Uterus (tissue), 4 donors: ENCODE measurements around the gene TBC1D22B. TPM values are rescaled to one million over a fixed set of nuclear protein-coding genes. Genes with fewer than 3 reads are reported as not detected.
"Not testable (repeated sequence)": the region's sequence is repeated elsewhere in the genome, so short reads cannot be mapped to it uniquely, and the experiment has no call there.

Experiments used
- DNase-seq, 2 donors: peaks; one replicate each; pipeline ENCODE4 v3.0.0-alpha.2; 2019 to 2020
- H3K27ac ChIP-seq, 2 donors: fragments of 200-600 bp; sonication (generic); 1 replicate in 1 of 2; 2 replicates in 1 of 2; pipeline ENCODE4 v1.5.1; 2016 to 2018
- H3K27me3 ChIP-seq, 2 donors: fragments of 200-600 bp; sonication (generic); one replicate each; pipeline ENCODE4 v1.5.1; 2018 to 2019; ENCODE audit warnings: control low read depth in 1 of 2
- H3K36me3 ChIP-seq, 2 donors: fragments of 200-600 bp; sonication (generic); one replicate each; pipeline ENCODE4 v1.5.1; 2019; ENCODE audit warnings: control low read depth in 1 of 2
- H3K4me1 ChIP-seq, 2 donors: fragments of 200-600 bp; sonication (generic); one replicate each; pipeline ENCODE4 v1.5.1; 2018 to 2019; ENCODE audit warnings: control low read depth in 1 of 2
- H3K4me3 ChIP-seq, 2 donors: fragments of 200-600 bp; sonication (generic); 1 replicate in 1 of 2; 2 replicates in 1 of 2; pipeline ENCODE4 v1.5.1; 2018 to 2019; ENCODE audit warnings: mild to moderate bottlenecking in 1 of 2
- H3K9me3 ChIP-seq, 2 donors: fragments of 200-600 bp; sonication (generic); one replicate each; pipeline ENCODE4 v1.5.1; 2019; ENCODE audit warnings: control low read depth in 1 of 2
- POLR2A ChIP-seq, 2 donors: fragments of 450-650 bp; IDR thresholded peaks; one replicate each; pipeline ENCODE4 v1.6.1; 2016; ENCODE audit warnings: antibody characterized with exemption in 2 of 2, mild to moderate bottlenecking in 1 of 2, moderate library complexity in 1 of 2
- intact Hi-C: fragments of 100-400 bp; cut with DNase I; formaldehyde crosslinking; loops from one replicate; pipeline ENCODE4 v1.15.1; 2023; ENCODE audit warnings: low total_unique reads
- total RNA-seq, 4 donors: library from RNA; depleted of rRNA in 3 of 4; stranded (reverse); fragments of >200 nt in 3 of 4; gene quantifications; one replicate each; pipeline versions ENCODE4 v1.1.0 to v1.2.4, GENCODE V29; 2014 to 2023
- TF ChIP-seq, protein P1 (sequence below), 4 experiments: fragments of 200-600 bp in 2 of 4; fragments of 450-650 bp in 2 of 4; sonication (generic) in 2 of 4; IDR thresholded peaks; one replicate each; pipeline ENCODE4 v1.5.1; 2016 to 2019; ENCODE audit warnings: antibody characterized with exemption in 4 of 4, mild to moderate bottlenecking in 2 of 4, moderate library complexity in 1 of 4
- donor health status: DM: yes; HTN: yes; CAD: no.

Gene TBC1D22B
- total RNA-seq, 4 donors from 2014 or later = 4.1 to 15.4 (median 7.5) TPM

GRCh38 chr6:37338745-37339255 is 81.2 kb downstream of the TBC1D22B start:
- TF ChIP-seq, protein P1, sequence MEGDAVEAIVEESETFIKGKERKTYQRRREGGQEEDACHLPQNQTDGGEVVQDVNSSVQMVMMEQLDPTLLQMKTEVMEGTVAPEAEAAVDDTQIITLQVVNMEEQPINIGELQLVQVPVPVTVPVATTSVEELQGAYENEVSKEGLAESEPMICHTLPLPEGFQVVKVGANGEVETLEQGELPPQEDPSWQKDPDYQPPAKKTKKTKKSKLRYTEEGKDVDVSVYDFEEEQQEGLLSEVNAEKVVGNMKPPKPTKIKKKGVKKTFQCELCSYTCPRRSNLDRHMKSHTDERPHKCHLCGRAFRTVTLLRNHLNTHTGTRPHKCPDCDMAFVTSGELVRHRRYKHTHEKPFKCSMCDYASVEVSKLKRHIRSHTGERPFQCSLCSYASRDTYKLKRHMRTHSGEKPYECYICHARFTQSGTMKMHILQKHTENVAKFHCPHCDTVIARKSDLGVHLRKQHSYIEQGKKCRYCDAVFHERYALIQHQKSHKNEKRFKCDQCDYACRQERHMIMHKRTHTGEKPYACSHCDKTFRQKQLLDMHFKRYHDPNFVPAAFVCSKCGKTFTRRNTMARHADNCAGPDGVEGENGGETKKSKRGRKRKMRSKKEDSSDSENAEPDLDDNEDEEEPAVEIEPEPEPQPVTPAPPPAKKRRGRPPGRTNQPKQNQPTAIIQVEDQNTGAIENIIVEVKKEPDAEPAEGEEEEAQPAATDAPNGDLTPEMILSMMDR (IDR thresholded peaks at IDR 0.05) = no peak
- no peak for TF ChIP-seq POLR2A (IDR thresholded peaks at IDR 0.05)
- no peak for DNase-seq
- H3K4me3 ChIP-seq = no peak overlapping the region
- H3K36me3 ChIP-seq = no peaks in the 10 kb centered on the region
- H3K9me3 ChIP-seq = no peaks in the 10 kb centered on the region
- H3K27me3 ChIP-seq = no peaks in the 10 kb centered on the region
- H3K4me1 ChIP-seq = no peaks in the 10 kb centered on the region
- intact Hi-C loops = no loop called here
- H3K27ac ChIP-seq = no peak overlapping the region

GRCh38 chr6:37339741-37340638 is 82.4 kb downstream of the TBC1D22B start:
- H3K36me3 ChIP-seq = no peaks in the 10 kb centered on the region
- intact Hi-C loops = no loop called here
- no peak overlapping the region for H3K27ac ChIP-seq
- no peak for DNase-seq
- H3K27me3 ChIP-seq = no peaks in the 10 kb centered on the region
- no peaks in the 10 kb centered on the region for H3K9me3 ChIP-seq
- no peaks in the 10 kb centered on the region for H3K4me1 ChIP-seq
- no peak overlapping the region for H3K4me3 ChIP-seq
- no peak for TF ChIP-seq POLR2A (IDR thresholded peaks at IDR 0.05)
- TF ChIP-seq, protein P1 (IDR thresholded peaks at IDR 0.05) = no peak

DNA sequence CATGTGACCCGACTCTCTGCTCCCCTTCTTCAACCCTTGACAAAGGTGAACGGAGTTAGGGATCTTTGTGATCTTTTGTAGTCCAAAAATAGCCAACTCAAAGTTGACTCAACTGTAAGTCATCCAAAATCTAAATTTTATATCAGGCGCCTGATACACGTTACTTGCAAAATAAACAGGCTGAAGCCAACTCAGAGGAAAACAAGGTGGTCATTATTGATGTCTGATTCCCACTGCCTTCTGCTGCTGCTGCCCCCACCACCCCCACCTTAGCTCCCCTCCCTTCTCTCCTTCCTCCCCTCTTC is 83.0 kb downstream of the TBC1D22B start:
- DNase-seq = no peak
- intact Hi-C loops = no loop called here
- Histone ChIP-seq H3K27me3 (no peaks in the 10 kb centered on the region), H3K4me1 (no peaks in the 10 kb centered on the region), H3K4me3 (no peak overlapping the region), H3K9me3 (no peaks in the 10 kb centered on the region), H3K27ac (no peak overlapping the region), H3K36me3 (no peaks in the 10 kb centered on the region)
- TF ChIP-seq, protein P1 (IDR thresholded peaks at IDR 0.05) = no peak
- TF ChIP-seq POLR2A (IDR thresholded peaks at IDR 0.05) = no peak

DNA sequence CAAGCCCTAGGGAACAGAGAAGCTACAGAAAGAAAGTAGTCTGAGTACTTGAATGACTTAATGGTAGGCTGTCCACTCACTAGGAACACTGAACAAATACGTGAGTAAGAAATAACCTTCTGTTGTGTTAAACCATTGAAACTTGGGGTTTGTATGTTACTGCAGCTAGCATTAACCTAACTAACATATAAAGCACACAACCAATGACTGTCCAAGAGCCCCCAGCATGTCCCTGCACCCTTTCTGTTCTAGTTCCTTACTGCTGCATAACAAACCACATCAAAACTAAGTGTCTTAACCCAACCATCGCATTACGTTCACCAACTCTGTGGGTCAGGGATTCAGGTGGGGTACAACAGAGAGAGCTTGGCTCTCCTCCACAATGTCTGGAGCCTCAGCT is 85.7 kb downstream of the TBC1D22B start:
- Histone ChIP-seq H3K27me3 (no peaks in the 10 kb centered on the region), H3K36me3 (no peaks in the 10 kb centered on the region), H3K4me1 (no peaks in the 10 kb centered on the region), H3K27ac (no peak overlapping the region), H3K9me3 (no peaks in the 10 kb centered on the region), H3K4me3 (no peak overlapping the region)
- intact Hi-C loops = no loop called here
- DNase-seq = no peak
- TF ChIP-seq, protein P1 (IDR thresholded peaks at IDR 0.05) = no peak
- TF ChIP-seq POLR2A (IDR thresholded peaks at IDR 0.05) = no peak

- no peaks in the 10 kb centered on the region for H3K36me3 ChIP-seq
- H3K9me3 ChIP-seq = no peaks in the 10 kb centered on the region
- no peak for TF ChIP-seq POLR2A (IDR thresholded peaks at IDR 0.05)
- TF ChIP-seq, protein P1 (IDR thresholded peaks at IDR 0.05) = no peak
- no peak overlapping the region for H3K27ac ChIP-seq
- H3K4me1 ChIP-seq = no peaks in the 10 kb centered on the region
- H3K27me3 ChIP-seq = no peaks in the 10 kb centered on the region
- intact Hi-C loops = no loop called here
- no peak for DNase-seq
- H3K4me3 ChIP-seq = no peak overlapping the region
Measured at GRCh38 chr6:37344308-37344707, 86.7 kb downstream of the TBC1D22B start.

DNA sequence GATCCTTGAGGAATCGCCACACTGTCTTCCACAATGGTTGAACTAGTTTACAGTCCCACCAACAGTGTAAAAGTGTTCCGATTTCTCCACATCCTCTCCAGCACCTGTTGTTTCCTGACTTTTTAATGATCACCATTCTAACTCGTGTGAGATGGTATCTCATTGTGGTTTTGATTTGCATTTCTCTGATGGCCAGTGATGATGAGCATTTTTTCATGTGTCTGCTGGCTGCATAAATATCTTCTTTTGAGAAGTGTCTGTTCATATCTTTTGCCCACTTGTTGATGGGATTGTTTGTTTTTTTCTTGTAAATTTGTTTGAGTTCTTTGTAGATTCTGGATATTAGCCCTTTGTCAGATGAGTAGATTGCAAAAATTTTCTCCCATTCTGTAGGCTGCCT is 88.2 kb downstream of the TBC1D22B start:
- DNase-seq, H3K36me3 ChIP-seq, H3K4me3 ChIP-seq, intact Hi-C loops, H3K27ac ChIP-seq, H3K9me3 ChIP-seq, H3K27me3 ChIP-seq, H3K4me1 ChIP-seq: not testable (repeated sequence)
